WERI-Rb-1 (cell line): Measurements from ENCODE around the gene ADH1C.

ENCODE experiments used
- DNase-seq: peaks from one replicate; pipeline ENCODE4 v3.0.0-alpha.2; 2020
- H3K27ac ChIP-seq: fragments of 250-450 bp; sonication (Bioruptor Pico); 2 replicates; pipeline ENCODE4 v1.5.1; 2020; ENCODE audit warnings: mild to moderate bottlenecking, moderate library complexity
- H3K27me3 ChIP-seq: fragments of 250-450 bp; sonication (Bioruptor Pico); 2 replicates; pipeline ENCODE4 v1.5.1; 2021; ENCODE audit warnings: mild to moderate bottlenecking, low read depth, moderate library complexity; ENCODE audit not compliant: insufficient read depth, severe bottlenecking
- H3K36me3 ChIP-seq: fragments of 250-450 bp; sonication (Bioruptor Pico); 2 replicates; pipeline ENCODE4 v1.5.1; 2020; ENCODE audit warnings: mild to moderate bottlenecking, moderate library complexity
- H3K4me3 ChIP-seq: 2 replicates; pipeline ENCODE4 v1.5.1; 2011; ENCODE audit warnings: low read depth, mild to moderate bottlenecking, control low read depth, low read length
- H3K9me3 ChIP-seq: fragments of 250-450 bp; sonication (Bioruptor Pico); 2 replicates; pipeline ENCODE4 v1.5.1; 2021; ENCODE audit warnings: mild to moderate bottlenecking, moderate library complexity; ENCODE audit not compliant: severe bottlenecking
- CTCF ChIP-seq: IDR thresholded peaks from 2 replicates; pipeline ENCODE4 v1.5.1; 2011; ENCODE audit warnings: low read depth, mild to moderate bottlenecking, control low read depth, inconsistent platforms, low read length

ADH1C gene

GRCh38 chr4:99362768-99363167, 10.2 kb upstream of the ADH1C start:
- no peak overlapping the region for H3K4me3 ChIP-seq
- no peaks in the 10 kb centered on the region for H3K36me3 ChIP-seq
- peaks cover 8% of the 10 kb centered on the region for H3K9me3 ChIP-seq
- H3K27me3 ChIP-seq = no peaks in the 10 kb centered on the region
- DNase-seq = no peak
- no peak overlapping the region for H3K27ac ChIP-seq
- no peak for TF ChIP-seq CTCF

- Histone ChIP-seq H3K27ac (no peak overlapping the region), H3K36me3 (no peaks in the 10 kb centered on the region), H3K27me3 (no peaks in the 10 kb centered on the region), H3K4me3 (no peak overlapping the region), H3K9me3 (peaks cover 8% of the 10 kb centered on the region)
- DNase-seq = no peak
- no peak for TF ChIP-seq CTCF
Measured at GRCh38 chr4:99361899-99362275, 9.3 kb upstream of the ADH1C start.

GRCh38 chr4:99361268-99361898, 8.8 kb upstream of the ADH1C start:
- no peak overlapping the region for H3K27ac ChIP-seq
- no peaks in the 10 kb centered on the region for H3K36me3 ChIP-seq
- TF ChIP-seq CTCF = no peak
- H3K27me3 ChIP-seq = no peaks in the 10 kb centered on the region
- no peak overlapping the region for H3K4me3 ChIP-seq
- DNase-seq = no peak
- peaks cover 8% of the 10 kb centered on the region for H3K9me3 ChIP-seq

- peaks cover 8% of the 10 kb centered on the region for H3K9me3 ChIP-seq
- H3K4me3 ChIP-seq = no peak overlapping the region
- H3K27me3 ChIP-seq = no peaks in the 10 kb centered on the region
- TF ChIP-seq CTCF = no peak
- no peaks in the 10 kb centered on the region for H3K36me3 ChIP-seq
- no peak for DNase-seq
- no peak overlapping the region for H3K27ac ChIP-seq
Measured at GRCh38 chr4:99359480-99360204, 7.1 kb upstream of the ADH1C start.

- no peaks in the 10 kb centered on the region for H3K36me3 ChIP-seq
- H3K27me3 ChIP-seq = no peaks in the 10 kb centered on the region
- DNase-seq = no peak
- no peak overlapping the region for H3K27ac ChIP-seq
- H3K9me3 ChIP-seq = peaks cover 8% of the 10 kb centered on the region
- no peak overlapping the region for H3K4me3 ChIP-seq
- TF ChIP-seq CTCF = no peak
Measured at GRCh38 chr4:99357948-99358347, 5.4 kb upstream of the ADH1C start.
